Endometrial microvascular endothelial cells (primary cell): Measurements from ENCODE around the gene CACNA1H. TPM values are rescaled to one million over a fixed set of nuclear protein-coding genes. Genes with fewer than 3 reads are reported as not detected.
"Not testable (repeated sequence)": the region's sequence is repeated elsewhere in the genome, so short reads cannot be mapped to it uniquely, and the experiment has no call there.

ENCODE experiments used
- in situ Hi-C: cut with HindIII; loops from 2 replicates; pipeline ENCODE4 v1.10.0; 2017; ENCODE audit warnings: low sequenced_read_pairs, low pct_unique_long_range_greater_than_20kb; ENCODE audit errors: inconsistent ontology term
- total RNA-seq: library from RNA; depleted of rRNA; stranded (reverse); fragments of >200 nt; gene quantifications from one replicate; pipeline ENCODE4 v1.2.3, GENCODE V29; 2015; ENCODE audit errors: inconsistent ontology term

Gene CACNA1H
- total RNA-seq, 1 donor from 2014 or later: 0.09 TPM

DNA sequence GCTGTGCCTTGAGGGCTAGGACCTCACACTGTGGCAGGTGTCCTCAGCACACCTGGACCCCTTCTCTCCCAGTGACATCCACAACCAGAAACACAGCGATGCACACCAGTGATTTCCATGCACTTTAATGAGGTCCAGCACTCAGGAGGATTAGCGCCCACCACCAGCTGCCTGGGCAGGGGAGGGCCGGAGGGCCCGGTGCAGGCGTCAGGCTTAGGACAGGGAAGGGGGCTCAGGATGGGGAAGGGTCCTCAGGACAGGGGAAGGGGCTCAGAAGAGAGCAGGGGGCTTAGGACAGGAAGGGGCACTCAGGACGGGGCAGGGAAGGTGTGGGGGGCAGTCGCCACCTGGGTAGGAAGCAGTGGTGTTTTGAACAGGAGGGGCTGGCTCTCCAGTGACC lies 75.3 kb downstream of the CACNA1H start:
- in situ Hi-C loops: not testable (repeated sequence)

DNA sequence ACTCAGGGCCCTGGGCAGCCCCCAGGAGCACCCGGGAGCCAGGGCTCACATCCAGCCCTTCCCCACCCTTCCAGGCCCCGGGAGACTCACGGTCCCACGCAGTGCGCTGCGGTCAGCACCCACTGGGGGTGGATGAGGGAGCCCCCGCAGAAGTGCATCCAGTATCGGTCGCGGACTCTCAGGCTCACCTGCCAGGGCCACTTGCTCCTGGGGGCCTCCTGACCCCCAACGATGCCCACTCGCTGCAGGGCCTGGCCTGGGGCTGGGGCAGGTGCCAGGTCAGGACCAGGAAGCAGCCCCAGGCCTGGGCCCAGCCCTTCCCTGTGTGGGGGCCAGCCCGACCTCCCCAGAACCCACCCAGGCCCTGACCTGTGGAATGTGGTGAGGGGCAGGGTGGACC lies 76.6 kb downstream of the CACNA1H start:
- in situ Hi-C loops: not testable (repeated sequence)

DNA sequence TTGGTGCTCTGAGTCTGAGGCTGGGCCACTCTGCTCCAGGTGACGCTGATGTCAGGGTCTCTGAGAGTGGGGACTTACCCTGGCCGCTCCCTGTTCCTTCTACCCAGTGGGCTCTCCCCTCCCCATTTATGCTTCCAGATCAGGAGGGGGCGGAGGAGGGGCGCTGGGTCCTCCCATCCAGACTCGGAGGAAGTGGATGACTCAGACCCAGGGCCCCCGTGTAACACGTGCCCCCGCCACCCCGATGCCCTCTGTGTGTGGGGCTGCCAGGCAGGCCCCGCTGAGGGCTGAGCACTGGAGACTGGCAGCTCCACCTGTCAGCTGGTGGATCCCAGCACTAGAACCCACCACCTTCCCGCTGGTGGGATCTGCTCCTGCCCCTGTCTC lies 77.2 kb downstream of the CACNA1H start, which contains the start of gene TPSB2:
TSS of gene TPSB2 (minus strand) at position 101 of the 387 bp plus-strand sequence. CDS start 233 bp downstream, outside the sequence.
- in situ Hi-C loops: not testable (repeated sequence)

DNA sequence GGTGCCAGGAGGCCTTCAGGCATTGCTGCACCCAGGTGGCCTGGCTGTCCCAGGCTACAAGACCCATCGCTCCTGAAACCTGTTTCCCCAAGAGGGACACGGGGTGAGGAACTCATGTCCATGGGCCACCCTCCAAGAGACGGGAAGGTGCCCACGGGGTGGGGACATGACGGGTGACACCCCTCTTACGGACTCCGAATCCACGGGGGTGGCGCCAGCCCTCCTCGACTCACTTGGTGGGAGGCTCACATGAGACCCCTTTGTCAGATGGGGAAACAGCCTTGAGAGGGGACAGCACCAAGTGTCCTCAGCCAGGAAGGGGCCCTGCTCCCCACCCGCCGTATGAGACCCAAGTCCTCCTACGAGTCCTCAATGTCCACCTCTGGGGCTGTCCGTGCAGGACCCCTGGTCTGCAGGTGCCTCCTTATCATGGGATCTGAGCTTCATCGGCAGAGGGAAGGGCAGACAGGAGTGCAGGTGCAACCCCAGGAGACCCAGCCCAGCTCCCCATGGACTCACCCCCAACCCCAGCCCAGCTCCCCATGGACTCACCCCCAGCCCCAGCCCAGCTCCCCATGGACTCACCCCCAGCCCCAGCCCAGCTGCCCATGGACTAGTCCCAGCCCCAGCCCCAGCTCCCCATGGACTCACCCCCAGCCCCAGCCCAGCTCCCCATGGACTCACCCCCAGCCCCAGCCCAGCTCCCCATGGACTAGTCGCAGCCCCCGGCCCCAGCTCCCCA lies 77.7 kb downstream of the CACNA1H start:
- in situ Hi-C loops: not testable (repeated sequence)

DNA sequence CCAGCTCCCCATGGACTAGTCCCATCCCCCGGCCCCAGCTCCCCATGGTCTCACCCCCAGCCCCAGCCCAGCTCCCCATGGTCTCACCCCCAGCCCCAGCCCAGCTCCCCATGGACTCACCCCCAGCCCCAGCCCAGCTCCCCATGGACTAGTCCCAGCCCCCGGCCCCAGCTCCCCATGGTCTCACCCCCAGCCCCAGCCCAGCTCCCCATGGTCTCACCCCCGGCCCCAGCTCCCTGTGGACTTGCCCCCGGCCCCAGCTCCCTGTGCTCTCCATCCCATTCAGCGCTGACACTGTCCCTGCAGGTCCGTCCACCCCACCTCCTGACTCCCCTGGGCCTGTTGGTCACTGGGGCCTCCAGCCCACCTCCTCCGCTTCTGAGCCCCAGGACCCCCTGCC lies 78.4 kb downstream of the CACNA1H start:
- in situ Hi-C loops: not testable (repeated sequence)

DNA sequence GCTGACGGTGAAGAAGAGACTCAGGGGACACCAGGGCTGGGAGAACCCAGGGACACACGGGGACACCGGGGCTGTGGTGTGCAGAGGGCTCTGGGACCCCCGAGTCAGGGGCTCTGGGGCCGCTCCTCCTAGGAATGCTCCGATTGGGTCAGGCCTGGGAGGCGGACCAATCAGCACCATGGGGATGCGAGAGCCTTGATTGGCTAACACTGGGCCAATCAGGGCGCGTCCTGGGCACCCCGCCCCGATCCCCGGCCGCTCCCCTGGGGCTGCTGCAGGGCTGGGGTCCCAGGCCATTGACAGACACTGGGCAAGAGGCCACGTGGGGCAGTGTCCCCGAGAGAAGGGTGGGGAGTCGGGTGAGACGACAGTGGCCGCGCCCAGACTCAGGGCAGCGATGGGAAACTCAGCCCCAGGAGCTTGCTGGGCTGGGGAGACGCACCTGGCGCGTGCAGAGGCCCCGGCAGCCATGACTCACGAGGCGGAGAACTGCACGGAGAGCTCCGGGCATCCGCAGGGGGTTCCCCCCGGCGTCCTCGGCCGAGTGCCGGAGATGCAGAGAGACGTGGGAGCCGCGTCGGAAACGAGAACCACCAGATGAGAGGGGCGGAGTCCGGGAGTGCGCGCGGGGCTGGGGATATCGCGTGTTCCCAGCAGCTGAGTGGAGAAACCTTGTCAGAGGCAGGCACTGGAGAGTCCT lies 79.3 kb downstream of the CACNA1H start:
- in situ Hi-C loops: not testable (repeated sequence)

DNA sequence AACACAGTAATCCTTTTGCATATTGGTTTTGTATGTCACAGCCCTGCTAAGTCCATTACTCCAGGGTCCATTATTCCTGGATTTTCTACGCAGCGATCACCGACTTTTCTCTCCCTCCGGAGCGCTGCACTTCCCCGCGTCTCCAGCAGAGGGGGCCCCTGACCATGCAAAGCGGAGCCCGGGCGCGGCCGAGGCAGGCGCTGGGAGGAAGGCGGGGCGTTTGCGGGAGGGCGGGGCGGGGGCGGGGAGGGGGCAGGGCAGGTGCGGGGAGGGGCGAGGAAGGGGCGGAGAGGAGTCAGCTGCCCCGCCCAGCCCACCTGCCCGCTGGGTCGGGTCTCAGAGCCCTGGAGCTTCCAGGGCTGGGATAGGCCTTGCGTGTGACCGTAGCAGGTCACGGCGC lies 83.8 kb downstream of the CACNA1H start:
- in situ Hi-C loops: not testable (repeated sequence)

DNA sequence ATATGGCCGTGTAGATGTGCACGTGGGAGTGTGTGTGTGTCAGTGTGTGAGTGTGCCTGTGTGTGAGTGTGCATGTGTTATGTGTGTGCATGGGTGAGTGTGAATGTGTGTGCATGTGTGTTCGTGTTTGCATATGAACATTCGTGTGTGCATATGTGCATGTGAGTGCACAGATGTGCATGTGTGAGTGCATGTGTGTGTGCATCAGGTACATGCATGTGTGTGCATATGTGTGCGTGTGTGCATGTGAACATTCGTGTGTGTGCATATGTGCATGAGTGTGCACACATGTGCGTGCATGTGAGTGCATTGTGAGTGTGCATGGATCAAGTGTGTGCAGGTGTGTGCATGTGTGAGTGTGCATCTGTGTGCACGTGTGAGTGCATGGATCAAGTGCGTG lies 85.1 kb downstream of the CACNA1H start:
- in situ Hi-C loops: no loop called here

DNA sequence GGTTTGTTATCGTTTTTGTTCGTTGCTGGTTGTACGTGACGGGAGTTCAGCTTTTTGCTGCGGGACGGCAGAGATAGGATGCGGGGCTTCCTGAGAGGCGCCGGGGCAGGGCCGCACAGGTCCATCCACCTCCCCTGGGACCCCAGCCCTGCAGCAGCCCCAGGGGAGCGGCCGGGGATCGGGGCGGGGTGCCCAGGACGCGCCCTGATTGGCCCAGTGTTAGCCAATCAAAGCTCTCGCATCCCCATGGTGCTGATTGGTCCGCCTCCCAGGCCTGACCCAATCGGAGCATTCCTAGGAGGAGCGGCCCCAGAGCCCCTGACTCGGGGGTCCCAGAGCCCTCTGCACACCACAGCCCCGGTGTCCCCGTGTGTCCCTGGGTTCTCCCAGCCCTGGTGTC lies 86.0 kb downstream of the CACNA1H start:
- in situ Hi-C loops: not testable (repeated sequence)

DNA sequence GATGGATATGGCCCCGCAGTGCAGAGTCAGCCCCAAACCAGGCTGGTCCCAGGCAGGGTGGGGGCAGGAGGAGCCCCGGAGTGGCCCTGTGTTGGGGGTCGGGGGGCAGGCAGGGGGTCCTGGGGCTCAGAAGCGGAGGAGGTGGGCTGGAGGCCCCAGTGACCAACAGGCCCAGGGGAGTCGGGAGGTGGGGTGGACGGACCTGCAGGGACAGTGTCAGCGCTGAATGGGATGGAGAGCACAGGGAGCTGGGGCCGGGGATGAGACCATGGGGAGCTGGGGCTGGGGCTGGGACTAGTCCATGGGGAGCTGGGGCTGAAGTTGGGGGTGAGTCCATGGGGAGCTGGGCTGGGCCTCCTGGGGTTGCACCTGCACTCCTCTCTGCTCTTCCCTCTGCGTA lies 86.7 kb downstream of the CACNA1H start:
- in situ Hi-C loops: not testable (repeated sequence)

DNA sequence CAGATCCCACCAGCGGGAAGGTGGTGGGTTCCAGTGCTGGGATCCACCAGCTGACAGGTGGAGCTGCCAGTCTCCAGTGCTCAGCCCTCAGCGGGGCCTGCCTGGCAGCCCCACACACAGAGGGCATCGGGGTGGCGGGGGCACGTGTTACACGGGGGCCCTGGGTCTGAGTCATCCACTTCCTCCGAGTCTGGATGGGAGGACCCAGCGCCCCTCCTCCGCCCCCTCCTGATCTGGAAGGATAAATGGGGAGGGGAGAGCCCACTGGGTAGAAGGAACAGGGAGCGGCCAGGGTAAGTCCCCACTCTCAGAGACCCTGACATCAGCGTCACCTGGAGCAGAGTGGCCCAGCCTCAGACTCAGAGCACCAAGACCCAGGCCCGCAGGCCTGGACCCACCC lies 87.5 kb downstream of the CACNA1H start, which contains the start of gene TPSAB1:
TSS of gene TPSAB1 (plus strand) at position 270 of the 400 bp plus-strand sequence. CDS start 234 bp downstream, outside the sequence.
- in situ Hi-C loops: not testable (repeated sequence)

DNA sequence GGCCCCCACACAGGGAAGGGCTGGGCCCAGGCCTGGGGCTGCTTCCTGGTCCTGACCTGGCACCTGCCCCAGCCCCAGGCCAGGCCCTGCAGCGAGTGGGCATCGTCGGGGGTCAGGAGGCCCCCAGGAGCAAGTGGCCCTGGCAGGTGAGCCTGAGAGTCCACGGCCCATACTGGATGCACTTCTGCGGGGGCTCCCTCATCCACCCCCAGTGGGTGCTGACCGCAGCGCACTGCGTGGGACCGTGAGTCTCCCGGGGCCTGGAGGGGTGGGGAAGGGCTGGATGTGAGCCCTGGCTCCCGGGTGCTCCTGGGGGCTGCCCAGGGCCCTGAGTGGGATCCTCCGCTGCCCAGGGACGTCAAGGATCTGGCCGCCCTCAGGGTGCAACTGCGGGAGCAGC lies 88.2 kb downstream of the CACNA1H start:
- in situ Hi-C loops: not testable (repeated sequence)

DNA sequence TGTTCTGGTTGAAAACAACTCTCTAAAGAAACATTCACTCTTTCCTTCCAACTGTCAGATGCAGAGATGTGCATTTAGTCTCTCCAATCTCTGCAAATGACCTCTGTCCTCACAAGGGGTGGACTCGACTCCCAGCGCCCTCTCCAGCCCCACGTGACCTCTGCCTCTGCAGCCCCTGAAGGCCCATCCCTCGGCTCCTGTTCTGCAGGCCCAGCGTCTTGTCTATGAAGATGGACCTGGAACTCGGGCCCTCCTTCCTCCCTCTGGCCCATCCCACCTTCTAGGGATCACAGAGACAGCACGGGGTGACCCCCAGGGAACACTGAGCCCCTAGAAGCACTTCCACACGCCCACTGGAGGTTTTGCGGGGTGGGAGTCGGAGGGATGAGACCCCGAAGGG lies 90.5 kb downstream of the CACNA1H start:
- in situ Hi-C loops: not testable (repeated sequence)

DNA sequence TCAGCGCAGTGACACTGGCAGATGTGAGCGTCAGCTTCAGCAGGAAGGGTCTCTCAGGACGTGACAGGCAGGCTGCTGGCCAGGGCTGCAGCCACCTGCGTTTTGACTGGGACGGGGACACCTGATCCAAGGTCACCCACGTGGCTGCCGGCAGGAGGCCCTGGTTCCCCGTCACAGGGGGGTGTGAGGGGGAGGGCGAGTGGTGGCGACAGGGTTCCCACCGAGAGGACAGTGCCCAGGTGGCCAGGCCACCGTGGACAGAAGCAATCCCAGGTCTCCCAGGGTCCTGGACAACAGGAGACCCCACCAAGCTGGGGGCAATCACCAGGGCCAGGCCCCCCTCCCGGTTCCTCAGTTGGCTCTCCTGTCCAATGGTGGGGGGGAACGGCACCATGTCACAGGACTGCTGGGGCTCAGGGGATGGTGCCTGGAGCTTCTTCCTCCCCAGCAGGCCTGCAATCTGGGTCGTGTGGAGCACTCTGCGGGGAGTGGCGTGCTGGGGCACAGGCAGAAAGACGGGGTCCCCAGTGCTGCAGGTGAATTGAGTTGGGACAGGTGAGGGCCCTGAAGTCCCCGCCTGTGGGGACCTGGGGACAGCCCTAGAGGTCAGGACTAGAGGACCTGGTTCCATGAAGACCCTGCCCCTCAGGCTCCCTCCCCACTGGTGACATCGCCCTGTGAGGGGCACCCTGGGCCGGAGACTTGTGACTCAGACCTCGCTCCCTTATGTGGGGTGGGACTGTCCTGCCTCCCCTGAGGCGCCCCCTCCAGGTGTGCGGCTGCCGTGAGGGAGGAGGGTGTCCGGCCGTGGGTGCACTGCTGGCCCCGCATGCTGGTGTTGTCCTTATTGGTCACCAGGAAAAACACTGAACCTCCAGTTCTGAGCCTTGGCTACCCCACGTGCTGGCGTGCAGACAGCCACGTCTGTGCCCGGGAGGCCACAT lies 91.3 kb downstream of the CACNA1H start:
- in situ Hi-C loops: not testable (repeated sequence)

DNA sequence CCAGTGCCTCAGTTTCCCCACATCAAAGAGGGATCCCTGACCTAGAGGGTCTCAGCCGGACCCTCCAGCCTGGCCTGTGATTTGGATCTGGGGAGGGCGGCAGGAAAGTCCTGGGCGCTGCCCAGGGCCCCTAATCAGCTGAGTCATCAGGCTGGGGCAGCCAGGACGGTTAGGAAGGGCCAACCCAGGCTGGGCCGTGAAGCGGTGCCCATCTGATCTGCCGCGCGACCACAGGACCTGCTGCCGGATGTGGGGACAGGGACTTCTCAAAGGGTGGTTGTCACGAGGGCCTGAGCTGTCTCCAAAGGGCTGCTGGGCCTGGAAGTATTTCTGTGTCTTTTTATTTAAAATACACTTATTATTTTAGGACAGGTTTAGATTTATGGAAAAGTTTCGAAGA lies 92.0 kb downstream of the CACNA1H start:
- in situ Hi-C loops: no loop called here

DNA sequence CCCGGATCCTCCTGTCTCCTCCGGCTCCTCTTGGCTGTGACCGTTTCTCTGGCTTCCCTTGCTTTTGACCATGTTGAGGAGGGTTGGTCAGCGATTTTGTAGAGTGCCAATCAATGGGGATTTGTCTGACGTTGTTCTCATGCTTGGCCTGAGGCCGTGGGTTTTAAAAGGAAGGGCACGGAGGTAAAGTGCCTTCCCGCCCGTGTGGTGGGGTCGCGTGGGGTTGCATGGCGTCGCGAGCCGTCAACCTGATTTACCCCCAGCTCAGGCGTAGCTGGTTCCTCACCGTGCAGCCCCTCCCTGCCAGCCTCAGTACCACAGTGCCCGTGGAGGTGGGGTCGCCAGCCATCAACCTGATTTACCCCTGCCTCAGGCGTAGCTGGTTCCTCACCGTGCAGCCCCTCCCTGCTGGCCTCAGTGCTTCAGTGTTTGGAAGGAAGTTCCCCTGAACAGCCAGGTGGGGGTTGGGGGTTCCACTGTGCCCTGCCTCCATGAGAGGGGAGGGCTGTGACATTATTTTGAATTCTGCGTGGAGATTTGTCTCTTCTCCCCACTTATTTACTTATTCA lies 92.6 kb downstream of the CACNA1H start:
- in situ Hi-C loops: no loop called here

DNA sequence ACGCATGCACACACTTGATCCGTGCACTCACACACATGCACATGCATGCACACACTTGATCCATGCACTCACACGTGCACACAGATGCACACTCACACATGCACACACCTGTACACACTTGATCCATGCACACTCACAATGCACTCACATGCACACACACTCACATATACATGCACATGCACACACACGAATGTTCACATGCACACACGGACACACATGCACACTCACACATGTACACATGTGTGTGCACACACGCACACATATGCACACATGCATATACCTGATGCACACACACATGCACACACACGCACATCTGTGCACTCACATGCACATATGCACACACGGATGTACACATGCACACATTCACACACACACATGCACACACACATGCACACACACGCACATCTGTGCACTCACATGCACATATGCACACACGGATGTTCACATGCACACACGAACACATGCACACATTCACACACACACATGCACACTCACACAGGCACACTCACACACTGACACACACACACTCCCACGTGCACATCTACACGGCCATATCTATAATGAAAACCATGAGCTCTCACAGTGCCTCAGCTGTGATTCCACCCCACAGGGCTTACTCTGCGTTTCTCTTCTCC lies 95.1 kb downstream of the CACNA1H start:
- in situ Hi-C loops: not testable (repeated sequence)

DNA sequence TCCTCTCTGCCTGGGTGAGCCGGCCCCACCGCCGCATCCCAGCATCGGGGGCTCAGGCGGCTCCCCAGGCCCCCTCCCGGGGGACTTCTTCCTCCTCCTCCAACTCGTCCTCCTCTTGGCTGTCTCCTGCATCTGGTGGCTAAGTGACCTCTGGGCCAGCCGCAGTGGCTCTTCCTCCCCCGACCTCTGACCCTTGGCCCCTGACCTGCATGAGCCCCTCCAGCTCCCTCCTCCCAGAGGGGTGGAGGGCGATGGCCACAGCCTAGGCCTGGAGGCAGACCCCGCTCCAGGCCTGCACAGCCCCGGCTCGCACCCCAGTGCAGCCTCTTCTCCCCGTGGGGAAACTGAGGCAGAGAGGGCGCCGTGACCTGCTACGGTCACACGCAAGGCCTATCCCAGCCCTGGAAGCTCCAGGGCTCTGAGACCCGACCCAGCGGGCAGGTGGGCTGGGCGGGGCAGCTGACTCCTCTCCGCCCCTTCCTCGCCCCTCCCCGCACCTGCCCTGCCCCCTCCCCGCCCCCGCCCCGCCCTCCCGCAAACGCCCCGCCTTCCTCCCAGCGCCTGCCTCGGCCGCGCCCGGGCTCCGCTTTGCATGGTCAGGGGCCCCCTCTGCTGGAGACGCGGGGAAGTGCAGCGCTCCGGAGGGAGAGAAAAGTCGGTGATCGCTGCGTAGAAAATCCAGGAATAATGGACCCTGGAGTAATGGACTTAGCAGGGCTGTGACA lies 96.3 kb downstream of the CACNA1H start:
- in situ Hi-C loops: not testable (repeated sequence)
